GM19043 (cell line): Measurements from ENCODE around the gene HGFAC.
"Not testable (repeated sequence)": the region's sequence is repeated elsewhere in the genome, so short reads cannot be mapped to it uniquely, and the experiment has no call there.

Experiments
- ATAC-seq: cut with Tn5 transposase; IDR thresholded peaks from one replicate; pipeline ENCODE4 v1.9.1; 2021; ENCODE audit warnings: low read depth; ENCODE audit not compliant: unreplicated experiment

HGFAC gene

DNA sequence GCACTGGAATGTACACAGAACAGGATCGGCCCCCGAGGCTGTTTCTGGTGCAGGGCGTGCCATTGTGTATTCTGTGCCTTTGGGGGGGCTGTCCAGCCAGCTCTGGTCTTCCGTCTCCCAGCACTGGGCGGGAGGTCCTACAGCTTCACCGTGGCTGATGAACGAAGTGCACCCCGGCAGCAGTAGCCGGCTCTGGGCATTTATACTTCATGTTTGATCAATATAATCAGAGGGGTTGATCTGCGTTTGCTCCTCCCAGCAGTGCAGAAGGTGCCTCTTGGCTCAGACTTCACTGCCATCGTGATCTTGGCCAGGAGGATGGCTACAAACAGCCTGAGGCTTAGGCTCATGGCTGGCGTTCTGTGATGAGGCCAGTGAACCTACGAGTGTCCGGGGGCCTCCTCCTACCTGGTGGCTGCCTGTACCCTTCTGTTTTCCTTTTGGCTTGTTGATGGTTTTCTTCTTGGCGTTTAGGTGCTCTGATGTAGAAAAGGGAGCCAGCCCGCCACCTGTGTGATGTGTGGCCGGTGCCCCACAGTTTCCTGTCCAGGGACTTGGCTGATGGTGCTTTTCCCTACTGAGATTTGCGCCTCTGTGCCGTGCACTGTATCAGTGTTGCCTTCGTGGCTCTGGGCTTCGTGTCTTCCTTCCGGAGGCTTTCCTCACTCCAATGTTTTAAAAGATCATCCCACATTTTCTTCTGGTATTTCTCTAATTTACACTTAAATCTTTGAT, 31.2 kb upstream of the HGFAC start:
- ATAC-seq: no peak

DNA sequence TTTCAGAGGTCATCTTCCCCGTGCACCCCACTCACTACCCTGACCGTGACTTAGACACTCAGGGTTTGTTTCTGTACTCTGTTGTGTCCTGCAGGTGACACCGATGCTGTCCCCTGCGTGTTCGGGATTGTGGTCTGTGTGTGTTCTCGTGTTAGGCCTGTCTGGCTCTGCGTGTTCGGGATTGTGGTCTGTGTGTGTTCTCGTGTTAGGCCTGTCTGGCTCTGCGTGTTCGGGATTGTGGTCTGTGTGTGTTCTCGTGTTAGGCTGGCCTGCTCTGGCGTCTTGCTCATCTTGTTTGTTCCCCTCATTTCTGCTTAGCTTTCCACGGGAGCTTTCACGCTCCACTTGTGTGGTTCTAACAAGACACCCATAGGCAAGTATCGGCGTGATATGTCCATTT, 30.6 kb upstream of the HGFAC start:
- not testable (repeated sequence) for ATAC-seq

DNA sequence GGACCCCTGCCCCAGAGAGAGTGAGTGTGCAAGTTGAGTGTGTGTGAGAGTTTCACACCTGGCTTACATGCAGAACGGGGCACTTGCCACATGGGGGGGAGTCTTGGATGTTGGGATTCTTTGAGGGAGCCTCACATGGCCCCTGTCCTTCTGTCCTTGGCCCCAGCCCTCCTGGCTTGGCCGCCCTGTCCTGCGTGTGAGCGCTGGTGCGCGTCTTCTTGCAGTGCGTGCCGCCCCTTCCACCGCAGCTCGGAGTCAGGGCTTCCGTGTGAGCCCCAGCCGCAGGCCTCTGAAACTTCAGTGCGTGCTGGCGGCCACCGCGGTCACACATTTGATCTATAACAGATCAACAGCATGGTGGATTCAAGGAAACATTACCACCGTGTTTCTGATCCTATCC, 30.1 kb upstream of the HGFAC start:
- ATAC-seq: no peak

DNA sequence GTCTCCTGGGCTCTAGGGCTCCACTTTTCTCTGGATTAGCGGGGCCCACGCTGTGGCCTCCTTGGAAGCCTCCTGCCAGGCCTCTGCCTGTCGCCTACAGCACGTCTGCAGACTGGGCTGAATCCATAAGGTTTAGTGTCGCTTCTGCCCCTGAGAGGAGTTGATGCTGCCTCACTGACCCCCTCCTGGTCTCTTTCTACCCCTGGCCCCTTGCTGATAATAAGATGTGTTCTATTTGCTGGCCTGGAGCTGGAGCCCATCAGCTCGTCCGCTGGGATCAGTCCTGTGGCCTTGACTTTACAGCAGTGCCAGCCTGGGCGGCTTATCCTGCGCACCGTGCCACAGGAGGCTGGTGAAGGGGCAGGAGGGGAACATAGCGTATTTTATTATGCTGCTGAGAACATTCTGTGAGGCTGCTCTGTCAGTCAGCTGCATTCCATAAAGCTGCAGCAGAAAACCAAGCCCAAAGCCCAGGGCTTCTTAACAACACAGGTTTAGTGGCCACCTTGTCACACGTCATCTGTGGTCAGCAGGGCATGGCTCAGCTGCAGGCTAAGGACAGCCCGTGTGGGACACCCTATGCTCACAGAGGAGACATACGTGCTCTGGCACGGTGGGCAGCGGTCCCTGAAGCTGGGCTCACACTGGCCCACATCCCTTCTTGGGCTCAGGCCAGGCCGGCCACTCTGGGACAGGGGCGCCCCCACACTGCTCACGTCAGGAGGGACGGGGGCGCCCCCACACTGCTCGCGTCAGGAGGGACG, 29.3 kb upstream of the HGFAC start:
- no peak for ATAC-seq

DNA sequence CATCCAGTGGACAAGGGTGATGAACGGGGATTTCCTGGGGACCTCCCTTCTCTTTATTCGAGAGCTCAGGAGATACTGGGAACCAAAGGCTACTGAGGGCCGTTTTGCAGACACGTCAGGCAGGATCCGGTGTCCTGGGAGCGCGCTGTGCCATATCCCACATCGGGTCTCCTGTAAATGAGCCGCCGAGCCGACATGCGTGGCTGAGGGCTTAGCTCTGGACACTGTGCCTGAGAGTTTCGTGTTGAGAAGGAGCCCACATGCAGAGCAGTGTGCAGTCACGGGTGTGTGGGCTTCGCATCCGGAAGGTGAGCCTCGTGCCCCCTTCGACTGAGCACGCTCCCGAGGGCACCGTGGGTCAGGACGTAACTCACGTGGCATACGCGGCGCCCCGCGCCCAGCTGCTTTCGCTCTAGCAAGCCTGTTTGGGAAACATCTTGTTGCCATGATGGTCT, 28.5 kb upstream of the HGFAC start:
- ATAC-seq: no peak

DNA sequence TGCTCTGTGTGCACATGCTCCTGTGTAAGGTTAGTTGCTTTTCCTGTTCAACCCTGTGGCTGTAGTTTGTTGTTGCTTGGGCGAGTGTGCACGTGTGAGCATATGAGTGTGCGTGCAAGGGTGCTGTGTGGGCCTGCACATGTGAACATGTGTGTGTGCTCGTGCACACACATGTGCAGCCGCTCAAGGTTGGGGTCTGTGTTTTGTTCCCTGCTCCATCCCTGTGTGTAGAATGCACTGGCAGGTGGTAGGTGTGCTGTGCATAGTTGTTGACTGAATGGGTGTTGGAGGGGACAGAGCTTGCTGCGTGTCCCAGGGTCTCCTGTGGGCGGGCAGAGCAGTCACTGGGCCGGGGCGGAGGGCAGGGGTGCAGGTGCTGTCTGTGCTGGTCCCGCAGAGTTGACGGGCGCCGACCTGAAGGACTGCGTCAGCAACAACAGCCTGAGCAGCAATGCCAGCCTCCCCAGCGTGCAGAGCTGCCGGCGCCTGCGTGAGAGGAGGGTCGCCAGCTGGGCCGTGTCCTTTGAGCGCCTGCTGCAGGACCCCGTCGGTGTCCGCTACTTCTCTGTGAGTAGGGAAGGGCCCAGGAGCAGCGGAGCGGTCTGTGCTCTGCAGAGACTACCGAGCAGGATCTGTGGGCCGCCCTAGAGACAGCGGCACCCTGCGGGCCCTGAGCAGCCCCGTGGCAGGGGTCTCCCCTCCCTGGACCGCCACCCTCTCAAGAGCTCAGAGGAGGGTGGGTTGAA, 27.9 kb upstream of the HGFAC start:
- no peak for ATAC-seq

DNA sequence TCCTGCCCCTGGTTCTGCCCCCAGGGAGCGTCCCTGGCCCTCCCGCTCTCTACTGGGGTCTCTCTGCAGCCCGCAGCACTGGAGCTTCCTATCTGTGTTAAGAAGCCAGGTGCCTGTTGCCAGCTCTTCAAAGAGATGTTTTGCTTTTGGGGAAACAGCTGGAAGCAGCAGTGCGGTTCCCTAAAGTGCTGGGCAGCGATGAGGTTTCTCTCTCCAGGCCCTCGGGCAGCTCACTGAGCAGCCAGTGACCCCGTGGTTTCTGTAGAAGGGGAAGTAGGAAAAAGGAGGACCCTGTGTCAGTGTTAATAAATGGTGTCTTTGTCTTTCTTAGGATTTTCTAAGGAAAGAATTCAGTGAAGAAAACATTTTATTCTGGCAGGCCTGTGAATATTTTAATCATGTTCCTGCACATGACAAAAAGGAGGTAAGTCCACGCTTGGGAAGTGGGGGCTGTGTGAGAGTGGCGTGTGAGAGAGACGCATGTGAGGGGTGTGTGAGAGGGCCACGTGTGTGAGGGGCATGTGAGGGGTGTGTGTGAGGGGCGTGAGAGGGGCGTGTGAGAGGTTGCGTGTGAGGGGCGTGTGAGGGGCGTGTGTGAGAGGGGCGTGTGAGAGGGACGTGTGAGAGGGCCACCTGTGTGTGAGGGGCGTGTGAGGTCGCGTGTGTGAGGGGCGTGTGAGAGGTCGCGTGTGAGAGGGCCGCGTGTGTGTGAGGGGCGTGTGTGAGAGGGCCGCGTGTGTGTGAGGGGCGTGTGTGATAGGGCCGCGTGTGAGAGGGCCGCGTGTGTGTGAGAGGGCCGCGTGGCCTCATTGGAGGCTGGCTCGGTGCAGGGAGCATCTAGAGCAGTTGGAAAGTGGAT, 27.1 kb upstream of the HGFAC start:
- ATAC-seq: no peak

DNA sequence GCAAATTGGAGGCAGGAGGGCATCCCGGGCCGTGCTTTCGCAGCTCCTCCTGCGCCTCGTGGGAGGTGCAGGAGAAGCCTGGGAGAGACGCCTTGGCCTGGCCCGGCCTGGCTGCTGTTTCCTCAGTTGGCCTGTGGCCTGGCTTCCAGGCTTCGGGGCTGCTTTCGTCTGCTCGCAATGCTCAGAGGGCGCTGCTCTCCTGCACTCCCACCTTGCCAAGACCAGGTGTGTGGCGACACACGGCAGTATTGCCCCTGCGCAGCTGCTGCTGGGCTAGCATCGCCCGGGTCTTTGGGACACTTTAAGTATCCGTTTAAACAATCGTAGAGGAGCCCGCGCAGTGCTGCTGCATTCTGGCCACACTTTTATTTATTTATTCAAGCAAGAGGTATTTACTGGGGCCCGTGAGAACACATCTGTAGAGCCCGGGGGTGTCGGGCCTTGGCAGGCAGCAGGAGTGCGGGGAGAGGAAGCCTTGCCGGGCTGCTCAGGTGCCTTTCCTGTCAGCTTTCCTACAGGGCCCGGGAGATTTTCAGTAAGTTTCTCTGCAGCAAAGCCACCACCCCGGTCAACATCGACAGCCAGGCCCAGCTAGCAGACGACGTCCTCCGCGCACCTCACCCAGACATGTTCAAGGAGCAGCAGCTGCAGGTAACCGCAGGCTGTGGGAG, 26.2 kb upstream of the HGFAC start:
- no peak for ATAC-seq

DNA sequence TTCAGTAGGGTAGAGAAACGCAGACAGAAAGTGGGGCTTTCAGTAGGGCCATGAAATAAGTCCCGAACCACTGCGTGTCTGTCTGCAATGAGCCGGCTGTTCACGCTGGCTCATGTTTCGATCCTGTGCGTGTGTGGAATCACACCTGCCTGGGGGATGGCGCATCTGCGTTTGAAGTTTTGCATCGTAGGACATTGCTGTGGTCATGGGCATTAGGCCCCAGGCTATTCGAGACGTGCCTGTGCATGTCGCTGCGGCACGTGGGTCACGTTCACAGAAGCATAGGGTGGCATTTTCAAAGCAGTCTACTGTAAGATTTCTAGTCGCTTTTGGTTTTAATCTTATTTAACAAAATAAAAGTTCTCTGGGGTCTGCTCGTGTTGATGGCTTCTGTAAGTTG, 25.5 kb upstream of the HGFAC start:
- no peak for ATAC-seq

DNA sequence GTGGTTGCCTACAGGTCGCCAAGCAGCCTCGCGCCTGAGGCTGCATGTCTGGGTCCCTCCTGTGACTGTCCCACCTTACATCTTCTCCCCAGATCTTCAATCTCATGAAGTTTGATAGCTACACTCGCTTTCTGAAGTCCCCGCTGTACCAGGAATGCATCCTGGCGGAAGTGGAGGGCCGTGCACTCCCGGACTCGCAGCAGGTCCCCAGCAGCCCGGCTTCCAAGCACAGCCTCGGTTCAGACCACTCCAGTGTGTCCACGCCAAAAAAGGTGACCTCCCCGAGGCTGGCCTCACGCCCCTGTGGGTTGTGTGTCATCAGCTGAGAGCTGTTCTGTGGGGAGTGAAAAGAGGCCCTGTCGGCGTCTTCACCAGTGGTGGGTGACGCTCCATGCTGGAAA, 24.9 kb upstream of the HGFAC start:
- ATAC-seq: no peak

DNA sequence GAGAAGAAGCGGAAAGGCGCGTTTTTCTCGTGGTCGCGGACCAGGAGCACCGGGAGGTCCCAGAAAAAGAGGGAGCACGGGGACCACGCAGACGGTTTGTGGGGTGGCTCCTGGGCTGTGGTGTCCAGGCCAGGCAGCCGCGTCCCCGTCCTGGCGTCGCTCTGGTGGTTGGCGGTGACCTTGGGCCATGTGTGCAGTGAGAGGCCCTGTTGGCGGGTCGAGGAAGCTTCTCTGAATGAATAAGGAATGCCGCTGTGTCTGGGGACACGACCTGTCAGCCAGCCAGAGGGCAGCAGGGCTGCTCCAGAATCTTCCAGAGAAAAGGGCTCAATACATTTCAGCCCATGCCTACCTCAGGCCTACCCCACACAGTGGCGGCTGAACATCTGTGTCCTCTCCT, 24.3 kb upstream of the HGFAC start:
- ATAC-seq: no peak

DNA sequence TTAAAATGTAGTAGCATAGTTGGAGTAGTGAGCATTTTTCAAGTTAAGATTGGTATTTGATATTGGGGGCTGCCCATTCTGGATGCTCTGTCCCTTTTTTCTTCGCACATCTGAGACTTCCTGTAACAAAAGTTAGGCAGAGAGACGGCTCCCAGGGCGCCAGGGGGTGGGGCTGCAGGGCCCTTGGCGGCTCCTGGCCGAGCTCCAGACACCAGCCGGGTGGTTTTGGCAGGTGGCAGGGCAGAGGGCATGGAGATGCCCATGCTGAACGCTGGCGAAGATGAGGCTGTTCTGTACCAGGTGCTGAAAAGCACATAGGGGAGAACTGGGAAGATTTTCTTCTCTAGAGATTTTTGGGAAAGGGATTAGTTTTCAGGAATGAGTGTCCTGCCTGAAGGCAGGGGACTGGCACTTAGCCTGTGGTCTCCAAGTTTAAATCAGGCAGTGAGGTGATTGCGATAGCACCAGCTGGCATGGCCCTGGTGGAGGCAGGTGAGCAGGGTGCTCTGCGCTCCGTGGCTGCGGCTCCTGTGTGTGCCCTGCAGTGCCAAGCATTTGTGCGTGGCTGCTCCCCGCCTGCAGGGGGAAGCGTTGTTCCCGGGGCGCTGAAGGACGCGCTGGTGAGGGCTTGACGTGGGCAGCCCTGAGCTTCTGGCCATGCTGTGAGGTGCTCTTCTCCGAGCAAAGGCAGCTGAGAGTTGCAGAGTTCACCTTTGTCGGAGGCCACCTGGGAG, 23.6 kb upstream of the HGFAC start:
- ATAC-seq: no peak

DNA sequence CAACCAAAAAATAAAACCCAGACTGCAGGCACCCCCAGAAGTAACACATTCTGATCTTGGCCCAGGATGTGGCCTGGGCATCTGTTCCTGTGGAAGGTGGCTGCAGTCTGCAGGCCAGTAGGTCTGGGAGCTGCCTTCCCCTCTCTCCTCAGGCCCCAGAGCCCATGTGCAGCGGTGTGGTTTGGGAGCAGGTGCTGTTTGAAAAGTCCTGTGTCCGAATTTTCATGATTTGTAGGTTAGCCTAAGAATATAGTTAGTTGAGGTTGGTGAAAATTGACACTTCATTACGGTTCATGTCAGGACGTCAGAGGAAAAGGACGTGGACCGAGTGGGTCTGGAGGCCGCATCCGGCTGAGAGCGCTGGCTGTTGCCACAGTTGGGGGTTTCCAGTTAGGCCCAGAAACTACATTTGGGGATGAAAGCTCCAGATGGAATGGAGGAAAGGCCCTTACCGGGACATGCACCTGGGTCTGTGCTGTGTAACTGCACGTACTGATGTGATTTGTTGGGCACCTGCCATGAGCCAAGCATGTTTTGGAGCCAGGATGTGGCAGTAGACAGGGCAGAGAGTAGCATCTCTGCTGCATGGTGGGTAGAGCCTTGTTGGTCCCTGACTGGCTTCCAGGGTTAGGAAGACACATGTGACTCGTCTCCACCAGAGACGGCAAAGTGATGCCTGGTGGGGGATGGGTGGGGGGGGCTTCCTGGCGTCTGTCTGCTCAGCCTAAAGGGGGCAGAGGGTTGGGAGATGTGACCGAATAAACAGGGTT, 21.7 kb upstream of the HGFAC start:
- no peak for ATAC-seq

DNA sequence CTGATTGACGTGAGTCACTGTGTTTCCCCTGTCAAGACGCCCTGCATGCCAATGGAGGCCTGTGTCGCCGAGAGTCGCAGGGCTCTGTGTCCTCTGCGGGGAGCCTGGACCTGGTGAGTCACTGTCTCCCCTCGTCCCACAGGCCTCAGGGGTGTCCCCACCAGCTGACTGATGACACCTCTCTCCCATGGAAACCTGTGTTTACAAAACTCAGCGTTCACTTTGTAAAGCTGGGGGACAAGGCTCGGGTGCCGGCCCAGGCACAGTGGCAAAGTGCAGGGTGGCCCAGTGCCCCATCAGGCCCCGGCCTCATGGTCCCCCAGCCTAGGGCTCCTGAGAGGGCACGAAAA, 21.2 kb upstream of the HGFAC start:
- ATAC-seq: no peak

DNA sequence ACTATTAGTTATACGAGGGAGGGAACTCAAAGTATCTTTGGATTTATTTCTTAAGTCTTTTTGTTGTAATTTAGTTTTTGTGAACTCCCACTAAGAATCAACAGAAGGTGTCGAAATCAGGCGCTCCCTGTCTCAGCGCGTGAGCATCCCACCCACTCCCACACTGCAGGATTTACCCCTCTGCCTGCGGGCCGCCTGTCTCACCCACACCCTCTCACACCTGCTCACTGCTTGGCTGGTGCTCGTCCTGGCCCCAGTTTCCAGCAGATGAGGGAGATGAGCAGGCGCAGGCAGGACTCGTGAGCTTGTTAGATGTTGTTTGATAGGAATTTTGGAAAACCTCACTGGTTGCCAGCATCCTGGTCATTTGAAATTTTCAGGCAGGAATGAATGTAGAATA, 20.8 kb upstream of the HGFAC start:
- no peak for ATAC-seq

DNA sequence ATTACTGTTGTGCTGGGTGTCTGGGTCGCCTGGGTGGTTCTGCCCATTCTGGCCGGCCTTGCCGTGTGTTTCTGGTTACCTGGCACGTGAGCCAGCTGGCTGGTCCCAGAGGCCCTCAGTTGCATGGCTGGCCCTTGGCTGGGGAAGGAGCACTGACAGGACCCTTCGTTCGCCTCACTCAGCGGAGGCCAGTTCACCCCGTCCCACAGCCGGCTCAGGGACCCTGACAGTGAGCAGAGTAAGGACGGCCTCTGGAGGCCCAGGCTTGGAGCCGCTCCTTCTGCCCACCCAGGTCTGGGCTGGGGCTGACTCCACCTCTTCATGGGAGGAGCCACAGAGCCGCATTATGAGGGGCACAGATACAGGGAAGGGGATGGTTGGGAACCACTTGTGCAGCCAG, 20.3 kb upstream of the HGFAC start:
- ATAC-seq: no peak

DNA sequence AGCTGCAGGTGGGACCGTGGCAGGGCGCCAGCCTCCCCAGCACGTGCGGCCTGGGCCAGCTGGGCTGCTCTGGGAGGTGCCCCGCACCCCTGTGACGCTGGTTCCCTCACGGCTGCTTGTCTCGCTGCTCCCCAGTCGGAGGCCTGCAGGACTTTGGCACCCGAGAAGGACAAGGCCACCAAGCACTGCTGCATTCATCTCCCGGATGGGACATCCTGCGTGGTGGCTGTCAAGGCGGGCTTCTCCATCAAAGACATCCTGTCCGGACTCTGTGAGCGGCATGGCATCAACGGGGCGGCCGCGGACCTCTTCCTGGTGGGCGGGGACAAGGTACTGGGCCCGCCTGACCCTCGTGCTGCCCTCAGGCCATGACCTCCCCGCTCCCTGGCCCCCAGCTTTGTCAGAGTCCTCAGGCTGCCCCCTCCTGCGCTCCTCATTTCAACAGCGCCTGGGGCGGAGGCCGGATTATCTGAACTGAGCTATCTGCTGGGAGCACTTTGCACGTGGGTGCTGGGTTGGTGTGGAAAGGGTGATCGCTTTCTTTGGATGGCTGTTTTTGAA, 19.4 kb upstream of the HGFAC start:
- ATAC-seq: no peak

DNA sequence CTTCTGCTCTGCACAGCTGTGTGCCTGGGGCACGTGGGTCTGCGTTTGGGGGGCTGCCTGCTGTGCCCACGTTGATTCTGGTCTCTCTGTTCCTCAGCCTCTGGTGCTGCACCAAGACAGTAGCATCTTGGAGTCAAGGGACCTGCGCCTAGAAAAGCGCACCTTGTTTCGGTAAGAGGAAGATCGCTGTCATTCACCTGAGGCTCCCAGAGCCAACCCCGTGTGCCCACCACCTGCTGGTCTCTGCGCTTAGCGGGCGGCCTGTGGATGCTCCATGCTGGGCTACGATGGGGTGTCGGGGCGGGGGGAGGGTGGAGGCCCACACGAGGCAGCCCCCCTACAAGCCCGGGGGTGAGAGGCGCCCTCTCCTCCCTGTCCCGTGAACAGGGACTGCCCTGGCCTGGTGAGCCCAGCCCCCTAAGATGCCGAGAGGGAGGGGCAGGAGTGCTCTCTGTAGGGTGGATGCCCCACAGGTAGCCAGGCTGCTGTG, 18.9 kb upstream of the HGFAC start:
- ATAC-seq: no peak
